A673 (cell line): ENCODE measurements around the gene ANKRD44.

Source experiments
- EZH2 ChIP-seq: fragments of 200-600 bp; sonication (generic); IDR thresholded peaks from 2 replicates; pipeline ENCODE4 v1.6.1; 2017; ENCODE audit warnings: borderline replicate concordance, low read depth, mild to moderate bottlenecking, mixed read lengths, antibody characterized with exemption, low read length; ENCODE audit not compliant: poor library complexity, severe bottlenecking
- TF ChIP-seq, protein P1 (sequence below): fragments of 300-800, 200-600 bp; sonication (generic); conservative IDR thresholded peaks from 2 replicates; pipeline ENCODE4 v1.5.1; 2017; ENCODE audit warnings: low read depth, mild to moderate bottlenecking, antibody characterized with exemption, low read length, moderate library complexity, mixed read lengths

DNA sequence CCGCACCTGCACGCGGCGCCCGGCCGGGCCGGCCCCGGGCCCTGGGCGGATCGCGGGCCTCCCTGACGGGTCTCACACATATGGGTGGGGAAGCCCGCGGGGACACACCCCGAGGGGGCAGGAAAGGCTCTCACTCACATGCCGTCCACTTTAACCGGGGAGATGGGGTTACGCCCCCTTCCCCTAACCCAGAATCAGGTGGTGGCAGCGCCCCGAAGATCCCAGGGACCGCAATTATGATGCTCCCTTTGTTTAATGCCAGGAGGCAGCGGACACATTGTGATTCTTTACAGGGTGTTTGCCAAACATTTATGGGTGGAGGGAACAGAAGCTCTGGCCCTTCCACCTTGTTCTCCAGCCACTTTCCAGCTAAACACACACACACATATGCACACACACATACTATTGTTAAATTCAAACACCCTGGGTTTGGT, 424 bp upstream of the ANKRD44 start:
- TF ChIP-seq EZH2 = no peak
- TF ChIP-seq, protein P1, sequence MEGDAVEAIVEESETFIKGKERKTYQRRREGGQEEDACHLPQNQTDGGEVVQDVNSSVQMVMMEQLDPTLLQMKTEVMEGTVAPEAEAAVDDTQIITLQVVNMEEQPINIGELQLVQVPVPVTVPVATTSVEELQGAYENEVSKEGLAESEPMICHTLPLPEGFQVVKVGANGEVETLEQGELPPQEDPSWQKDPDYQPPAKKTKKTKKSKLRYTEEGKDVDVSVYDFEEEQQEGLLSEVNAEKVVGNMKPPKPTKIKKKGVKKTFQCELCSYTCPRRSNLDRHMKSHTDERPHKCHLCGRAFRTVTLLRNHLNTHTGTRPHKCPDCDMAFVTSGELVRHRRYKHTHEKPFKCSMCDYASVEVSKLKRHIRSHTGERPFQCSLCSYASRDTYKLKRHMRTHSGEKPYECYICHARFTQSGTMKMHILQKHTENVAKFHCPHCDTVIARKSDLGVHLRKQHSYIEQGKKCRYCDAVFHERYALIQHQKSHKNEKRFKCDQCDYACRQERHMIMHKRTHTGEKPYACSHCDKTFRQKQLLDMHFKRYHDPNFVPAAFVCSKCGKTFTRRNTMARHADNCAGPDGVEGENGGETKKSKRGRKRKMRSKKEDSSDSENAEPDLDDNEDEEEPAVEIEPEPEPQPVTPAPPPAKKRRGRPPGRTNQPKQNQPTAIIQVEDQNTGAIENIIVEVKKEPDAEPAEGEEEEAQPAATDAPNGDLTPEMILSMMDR = no peak
